Right lobe of liver (tissue), 4 donors: ENCODE data around the gene KLHDC1.

Experiments used
- POLR2A ChIP-seq: fragments of 450-650 bp; IDR thresholded peaks from one replicate; pipeline ENCODE4 v1.6.1; 2017; ENCODE audit warnings: antibody characterized with exemption, mild to moderate bottlenecking
- TF ChIP-seq, protein P1 (sequence below), 4 donors: fragments of 200-600 bp in 3 of 4; fragments of 450-650 bp in 1 of 4; IDR thresholded peaks; one replicate each; pipeline versions ENCODE4 v1.5.1 to v1.8.0; 2016 to 2022; ENCODE audit warnings: antibody characterized with exemption in 4 of 4, mild to moderate bottlenecking in 2 of 4
- donor health status: DM: no; HTN: no; CAD: no.
- donor health status: DM: no; HTN: no; CAD: no.
- donor health status: DM: no; HTN: yes; CAD: no.

- no peak for TF ChIP-seq POLR2A
- TF ChIP-seq, protein P1, sequence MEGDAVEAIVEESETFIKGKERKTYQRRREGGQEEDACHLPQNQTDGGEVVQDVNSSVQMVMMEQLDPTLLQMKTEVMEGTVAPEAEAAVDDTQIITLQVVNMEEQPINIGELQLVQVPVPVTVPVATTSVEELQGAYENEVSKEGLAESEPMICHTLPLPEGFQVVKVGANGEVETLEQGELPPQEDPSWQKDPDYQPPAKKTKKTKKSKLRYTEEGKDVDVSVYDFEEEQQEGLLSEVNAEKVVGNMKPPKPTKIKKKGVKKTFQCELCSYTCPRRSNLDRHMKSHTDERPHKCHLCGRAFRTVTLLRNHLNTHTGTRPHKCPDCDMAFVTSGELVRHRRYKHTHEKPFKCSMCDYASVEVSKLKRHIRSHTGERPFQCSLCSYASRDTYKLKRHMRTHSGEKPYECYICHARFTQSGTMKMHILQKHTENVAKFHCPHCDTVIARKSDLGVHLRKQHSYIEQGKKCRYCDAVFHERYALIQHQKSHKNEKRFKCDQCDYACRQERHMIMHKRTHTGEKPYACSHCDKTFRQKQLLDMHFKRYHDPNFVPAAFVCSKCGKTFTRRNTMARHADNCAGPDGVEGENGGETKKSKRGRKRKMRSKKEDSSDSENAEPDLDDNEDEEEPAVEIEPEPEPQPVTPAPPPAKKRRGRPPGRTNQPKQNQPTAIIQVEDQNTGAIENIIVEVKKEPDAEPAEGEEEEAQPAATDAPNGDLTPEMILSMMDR (IDR thresholded peaks at IDR 0.05): no peak
Observed at GRCh38 chr14:49732896-49733295, 40.0 kb downstream of the KLHDC1 start.
